SH-SY5Y (cell line): Measurements from ENCODE around the gene CXCL5.

Experiments
- GATA2 ChIP-seq: IDR thresholded peaks from 2 replicates; pipeline ENCODE4 v1.6.1; 2011; ENCODE audit warnings: mild to moderate bottlenecking, low read depth, low read length
- GATA3 ChIP-seq: IDR thresholded peaks from 2 replicates; pipeline ENCODE4 v1.6.1; 2011; ENCODE audit warnings: low read depth, mild to moderate bottlenecking, low read length, moderate library complexity

Gene CXCL5

DNA sequence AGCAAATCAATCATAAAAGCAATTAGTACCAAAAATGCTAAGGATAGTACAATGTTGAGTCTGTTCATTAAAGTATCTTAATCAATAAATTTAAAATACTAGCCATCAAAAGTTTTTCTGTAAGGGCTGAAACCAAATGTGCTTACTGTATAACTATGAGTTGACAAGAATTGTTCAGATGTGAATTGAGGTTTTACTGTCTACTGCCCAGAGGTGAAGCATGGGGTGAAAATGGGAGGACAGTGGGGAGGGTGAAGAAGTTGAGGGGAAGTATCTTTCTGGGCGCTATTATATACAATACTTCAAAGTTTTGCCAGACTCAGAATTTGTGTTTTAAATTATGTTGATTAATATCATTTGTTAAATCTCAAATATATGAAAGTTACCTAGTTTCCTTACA is 6.4 kb downstream of the CXCL5 start:
- TF ChIP-seq GATA2, result no peak
- no peak for TF ChIP-seq GATA3

DNA sequence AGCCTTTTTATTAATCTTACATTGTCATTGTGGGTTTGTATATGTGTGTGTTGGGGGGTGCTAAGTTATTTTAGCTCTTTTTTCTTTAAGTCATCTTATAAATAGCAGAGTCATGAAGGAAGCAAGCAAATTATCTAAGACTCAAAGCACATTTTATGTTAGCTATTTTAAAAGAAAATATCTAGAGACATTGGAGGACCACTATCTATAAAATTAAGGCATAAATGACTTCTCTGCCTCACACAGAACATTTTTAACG is 6.8 kb downstream of the CXCL5 start:
- TF ChIP-seq GATA3, result no peak
- TF ChIP-seq GATA2, result no peak

DNA sequence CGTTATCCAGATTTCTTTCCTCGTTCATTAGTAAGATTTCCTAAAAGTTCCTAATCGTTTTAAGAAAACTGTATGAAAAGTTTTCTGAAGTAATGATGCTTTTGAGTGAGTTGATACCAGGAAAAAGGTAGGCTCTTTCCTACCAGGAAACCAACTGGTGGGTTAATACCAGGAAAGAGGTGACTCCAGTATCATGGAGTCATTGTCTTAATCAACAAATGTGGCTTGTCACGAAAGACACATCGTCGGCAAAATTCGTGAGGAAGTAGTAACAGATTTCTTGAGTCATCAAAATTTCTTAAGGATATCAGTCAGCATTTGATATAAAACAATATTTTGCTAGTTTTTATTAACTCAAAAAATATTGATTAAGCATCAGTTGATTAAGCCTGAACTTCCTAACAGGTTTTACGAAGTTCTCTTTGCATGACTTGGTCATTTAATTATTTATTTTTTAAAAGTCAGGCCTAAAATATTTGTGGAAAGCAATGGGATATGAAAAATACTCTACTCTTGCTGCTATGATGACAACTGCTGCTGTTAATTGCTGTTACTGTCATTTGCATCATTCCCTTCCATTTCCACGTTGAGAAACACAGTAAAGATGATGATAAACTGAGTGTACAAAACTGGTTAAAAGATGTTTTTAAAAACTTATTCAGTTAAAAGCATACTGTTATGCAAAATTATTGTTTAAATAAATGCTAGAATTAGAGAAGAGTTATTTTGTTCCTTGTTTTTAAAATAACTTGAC is 7.3 kb downstream of the CXCL5 start:
- TF ChIP-seq GATA2, result no peak
- TF ChIP-seq GATA3, result no peak

DNA sequence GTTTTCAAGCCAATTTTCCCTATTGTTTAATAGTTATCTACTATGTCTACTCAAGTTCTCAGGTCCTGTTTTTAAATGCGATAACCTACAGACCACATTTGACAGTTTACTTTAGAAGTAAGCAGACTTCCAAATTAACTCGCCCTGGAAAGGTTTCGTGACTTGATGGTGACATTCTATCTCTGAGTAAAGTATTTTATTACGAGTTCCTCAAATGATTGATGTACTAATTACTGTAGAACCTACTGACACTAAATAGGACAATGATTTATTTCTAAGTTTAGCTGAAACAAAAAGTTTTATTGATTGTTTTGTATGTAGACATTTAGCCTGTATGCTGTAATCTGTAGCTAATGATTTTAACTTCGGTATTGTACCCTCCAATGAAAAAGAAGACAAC is 8.5 kb downstream of the CXCL5 start:
- TF ChIP-seq GATA3 (no peak), GATA2 (no peak)

DNA sequence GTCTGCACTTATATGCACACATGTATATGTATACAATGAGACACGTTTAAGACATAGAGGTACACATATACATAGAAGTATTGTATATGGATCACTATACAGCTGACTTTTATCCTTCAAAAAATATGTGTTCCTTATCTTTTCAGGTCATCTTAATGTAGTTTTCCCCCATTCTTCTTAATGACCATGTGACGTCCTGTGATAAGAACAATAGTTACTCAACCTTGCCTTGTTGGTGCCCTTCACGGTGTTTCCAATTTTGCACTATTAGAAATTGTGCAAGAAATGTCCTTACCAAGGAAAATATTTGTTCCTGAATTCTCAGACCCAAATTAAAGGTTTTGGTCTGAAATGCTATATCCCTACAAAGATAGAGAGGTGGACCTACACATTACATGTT is 9.4 kb downstream of the CXCL5 start:
- TF ChIP-seq GATA3 (no peak), GATA2 (no peak)

DNA sequence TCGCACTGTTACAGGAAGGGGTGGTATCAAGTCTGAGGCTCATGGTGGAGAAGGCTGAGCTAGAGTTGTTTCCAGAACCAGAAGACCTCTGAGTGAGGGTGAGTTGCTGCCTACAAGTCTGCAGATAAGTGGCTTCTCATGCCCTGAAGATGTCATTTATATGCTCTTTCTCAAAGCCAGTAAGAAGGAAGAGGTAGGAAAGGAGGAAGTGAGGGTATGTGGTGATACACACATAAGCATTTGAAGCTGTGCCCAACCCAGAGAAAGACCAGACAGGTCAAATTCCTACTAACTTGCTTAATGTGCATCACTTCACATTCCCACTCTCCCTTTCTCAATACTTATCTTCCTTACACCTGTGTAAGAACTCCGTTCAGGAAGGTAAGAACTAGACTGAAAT is 10.4 kb downstream of the CXCL5 start, which contains the start of gene PPBP:
PPBP (minus strand) TSS at position 130 of the 400 bp plus-strand sequence; CDS start at position 43, 87 bp downstream.
- TF ChIP-seq GATA3 (no peak), GATA2 (no peak)

DNA sequence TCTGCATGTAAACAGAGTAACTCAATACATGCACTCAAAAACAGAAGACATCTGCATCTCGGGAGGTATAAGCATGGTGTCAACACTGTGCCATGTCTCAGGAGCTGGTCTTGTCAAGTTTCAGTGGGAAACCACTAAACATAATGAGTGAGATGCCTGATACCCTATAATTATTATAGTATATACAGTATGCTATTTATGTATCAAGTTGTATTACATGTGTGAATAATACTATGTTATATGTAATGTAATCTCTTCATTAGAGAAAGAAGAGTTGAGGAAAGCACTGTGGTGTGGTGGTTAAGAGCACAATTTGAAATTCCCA is 13.0 kb downstream of the CXCL5 start:
- TF ChIP-seq GATA3, result no peak
- no peak for TF ChIP-seq GATA2

DNA sequence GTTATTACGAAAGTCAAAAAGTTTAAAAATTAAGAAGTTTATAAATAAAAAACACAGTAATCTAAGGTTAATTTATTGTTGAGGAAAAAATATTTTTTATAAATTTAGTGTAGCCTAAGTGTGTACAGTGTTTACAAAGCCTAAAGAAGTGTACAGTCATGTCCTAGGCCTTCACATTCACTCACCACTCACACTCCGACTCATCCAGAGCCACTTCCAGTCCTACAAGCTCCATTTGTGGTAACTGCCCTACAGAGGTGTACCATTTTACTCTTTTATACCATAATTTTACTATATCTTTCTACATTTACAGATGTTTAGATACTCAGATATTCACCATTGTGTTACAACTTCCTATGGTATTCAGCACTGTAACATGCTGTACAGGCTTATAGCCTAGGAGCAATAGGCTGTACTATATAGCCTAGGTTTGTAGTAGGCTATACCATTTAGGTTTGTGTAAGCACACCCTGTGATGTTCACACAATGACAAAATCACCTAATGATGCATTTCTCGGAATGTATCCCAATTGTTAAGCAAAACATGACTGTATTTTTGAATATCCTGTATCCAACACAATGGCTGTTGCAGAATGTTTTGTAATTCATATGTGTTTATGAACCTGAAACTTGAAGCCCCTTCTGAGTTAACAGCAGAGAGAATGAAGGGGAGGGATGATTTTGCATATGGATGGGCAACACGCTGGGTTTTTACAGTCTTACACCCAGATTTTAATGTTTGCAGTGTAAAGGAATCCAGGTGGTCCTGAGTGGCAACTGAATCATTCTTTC is 13.5 kb downstream of the CXCL5 start:
- TF ChIP-seq GATA3 (no peak), GATA2 (no peak)

DNA sequence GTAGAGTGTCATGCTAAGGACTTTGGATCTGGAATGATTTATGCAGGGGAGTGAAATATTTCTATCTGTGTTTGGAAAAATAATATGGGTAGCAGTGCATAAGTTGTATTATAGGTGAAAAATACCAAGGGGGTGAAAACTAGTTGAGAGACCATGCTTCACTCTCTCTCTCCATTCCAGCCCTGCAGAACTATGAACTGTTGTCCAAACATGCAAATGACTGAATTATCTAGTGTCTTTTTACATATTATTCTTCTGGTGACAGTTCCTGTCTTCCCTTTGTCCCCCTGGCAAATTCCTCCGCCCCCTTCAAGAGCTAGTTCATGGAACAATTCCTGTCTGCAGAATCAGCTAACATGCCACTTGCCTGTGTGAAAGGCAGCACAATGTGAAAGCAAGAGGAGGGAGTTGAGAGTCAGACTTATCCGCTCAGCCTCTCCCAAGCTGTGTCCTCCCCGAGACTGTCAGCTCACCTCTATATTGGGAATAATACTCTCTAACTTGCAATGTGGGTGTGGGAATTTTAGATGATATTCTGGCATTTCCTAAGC is 19.0 kb downstream of the CXCL5 start:
- TF ChIP-seq GATA2 (no peak), GATA3 (no peak)

DNA sequence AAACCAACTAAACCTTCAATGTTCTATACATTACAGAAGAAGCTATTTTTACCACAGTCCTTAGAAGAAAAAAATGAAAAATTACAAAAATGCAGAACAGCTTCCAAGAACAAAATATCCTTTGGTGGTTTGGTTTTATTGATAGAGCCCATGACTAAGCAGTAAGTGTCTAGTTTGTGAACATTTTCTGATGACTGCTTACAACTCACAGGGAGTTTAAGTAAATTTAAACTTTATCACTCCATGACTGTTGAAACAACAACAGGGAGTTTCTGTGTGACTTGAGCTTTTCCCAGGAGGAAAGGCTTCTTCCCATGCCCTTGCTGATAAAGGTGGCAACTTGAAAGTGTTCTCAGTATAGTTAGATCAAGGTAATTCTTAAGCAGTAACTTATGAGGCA is 19.6 kb downstream of the CXCL5 start:
- TF ChIP-seq GATA2 (no peak), GATA3 (no peak)

DNA sequence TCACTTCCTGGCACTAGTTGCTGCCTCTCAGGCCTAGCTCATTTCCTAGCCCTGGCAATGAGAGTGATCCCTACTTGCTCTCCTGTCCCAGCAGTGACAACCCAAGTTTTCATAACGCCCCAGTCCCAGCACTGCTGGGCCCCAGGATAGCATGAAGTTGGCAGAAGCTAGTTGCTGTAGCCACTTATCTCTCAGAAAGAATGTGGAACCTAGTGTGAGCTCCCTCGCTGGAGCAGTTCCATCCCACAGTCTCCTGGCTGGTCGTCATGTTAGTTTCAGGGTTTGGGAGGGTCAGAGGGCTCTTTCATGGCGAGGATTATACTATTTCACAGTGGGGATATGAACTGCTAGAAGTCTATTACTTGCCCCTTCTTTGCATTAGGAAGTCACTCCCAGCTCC is 21.8 kb downstream of the CXCL5 start:
- TF ChIP-seq GATA2 (no peak), GATA3 (no peak)

DNA sequence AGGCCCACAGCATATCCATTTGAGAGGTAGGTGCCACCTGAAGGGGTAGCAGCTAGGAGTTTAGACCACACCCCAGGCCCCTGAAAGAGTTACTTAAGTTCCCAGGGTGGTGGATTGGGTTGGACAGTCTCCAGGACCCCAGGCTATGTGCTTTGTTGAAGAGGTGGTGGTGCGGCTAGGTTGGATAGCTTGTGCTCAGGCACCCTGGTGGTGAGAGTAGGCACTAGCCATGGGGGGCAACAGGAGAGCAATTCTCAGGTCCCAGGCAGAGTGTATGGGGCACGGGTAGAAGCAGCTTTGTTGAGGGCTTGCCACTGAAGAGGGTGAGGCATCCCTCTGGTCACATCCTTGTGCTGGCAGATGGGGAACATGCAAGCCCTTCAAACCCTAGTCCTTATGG is 22.3 kb downstream of the CXCL5 start:
- no peak for TF ChIP-seq GATA3
- TF ChIP-seq GATA2, result no peak

DNA sequence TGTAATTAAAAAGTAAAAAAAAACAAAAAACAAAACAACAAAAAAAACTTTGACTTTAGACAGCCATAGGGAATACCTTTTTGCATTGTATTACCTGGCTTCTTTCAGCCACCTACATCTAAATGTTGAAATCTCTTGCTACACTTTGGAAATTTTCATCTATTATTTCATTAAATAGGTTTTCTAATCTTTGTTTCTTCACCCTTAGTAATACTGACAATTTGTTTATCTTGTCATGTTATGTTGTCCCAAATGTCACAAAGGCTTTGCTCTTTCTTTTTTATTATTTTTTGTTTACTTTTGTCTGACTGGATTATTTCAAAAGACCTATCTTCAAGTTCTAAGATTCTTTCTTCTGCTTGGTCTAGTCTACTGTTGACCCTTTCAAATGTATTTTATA is 24.1 kb downstream of the CXCL5 start:
- TF ChIP-seq GATA3, result no peak
- no peak for TF ChIP-seq GATA2

DNA sequence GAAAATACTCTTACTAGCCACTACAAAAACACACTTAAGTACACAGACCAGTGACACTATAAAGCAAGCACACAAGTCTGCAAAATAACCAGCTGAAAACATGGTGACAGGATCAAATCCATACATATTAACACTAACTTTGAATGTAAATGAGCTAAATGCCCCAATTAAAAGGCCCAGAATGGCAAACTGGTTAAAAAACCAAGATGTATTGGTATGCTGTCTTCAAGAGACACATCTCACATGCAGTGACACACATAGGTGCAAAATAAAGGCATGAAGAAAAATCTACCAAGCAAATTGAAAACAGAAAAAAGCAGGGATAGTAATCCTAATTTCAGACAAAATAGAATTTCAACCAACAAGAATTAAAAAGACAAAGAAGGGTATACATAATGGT is 27.5 kb downstream of the CXCL5 start:
- TF ChIP-seq GATA3, result no peak
- TF ChIP-seq GATA2, result no peak

DNA sequence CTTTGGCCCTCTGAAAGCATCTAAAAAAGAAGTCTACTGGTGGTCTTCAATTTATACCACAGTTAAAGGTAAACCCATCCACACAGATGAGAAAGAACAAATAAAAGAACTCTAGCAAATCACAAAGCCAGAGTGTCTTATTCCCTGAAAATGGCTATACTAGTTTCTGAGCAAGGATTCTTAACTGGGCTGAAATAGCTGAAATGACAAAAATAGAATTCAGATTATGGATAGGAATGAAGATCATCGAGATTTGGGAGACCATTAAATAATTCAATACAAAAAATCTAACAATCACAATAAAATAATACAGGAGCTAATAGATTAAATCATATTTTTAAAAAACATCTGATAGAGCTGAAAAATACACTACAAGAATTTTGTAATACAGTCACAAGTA is 28.5 kb downstream of the CXCL5 start:
- TF ChIP-seq GATA2 (no peak), GATA3 (no peak)
